H1 (cell line): Measurements from ENCODE around the gene TMEM30A. TPM values are rescaled to one million over a fixed set of nuclear protein-coding genes. Genes with fewer than 3 reads are reported as not detected.

Source experiments
- CTCF ChIA-PET: fragments of 300-600 bp; sonication (Branson Sonifier 250); formaldehyde crosslinking; loops from one replicate; lab custom pipeline; 2021; ENCODE audit not compliant: partially characterized antibody; lab: Charles Lee
- POLR2A ChIA-PET: fragments of 300-600 bp; sonication (Branson Sonifier 250); formaldehyde crosslinking; loops from one replicate; lab custom pipeline; 2021; ENCODE audit warnings: inconsistent platforms; ENCODE audit not compliant: partially characterized antibody; lab: Charles Lee
- DNase-seq, 2 experiments: peaks; one replicate each; pipeline versions ENCODE4 v3.0.0 to v3.0.0-alpha.2; 2010 to 2022; ENCODE audit warnings: low spot score in 2 of 2, low read depth in 1 of 2, mixed read lengths in 1 of 2
- FAIRE-seq: peaks from 2 replicates; lab custom pipeline; 2011; peaks lifted over from hg19 to GRCh38; lab: Jason Lieb, UNC
- H2AFZ ChIP-seq: 2 replicates; pipeline ENCODE4 v1.8.1; 2012; ENCODE audit warnings: low read length, inconsistent platforms
- H2AK5ac ChIP-seq: 2 replicates; pipeline ENCODE4 v1.6.1; 2013; ENCODE audit warnings: low read depth, low read length
- H2BK120ac ChIP-seq: replicated peaks from 2 replicates; pipeline ENCODE3; 2013; ENCODE audit warnings: low read depth, low read length, inconsistent platforms
- H2BK12ac ChIP-seq: 2 replicates; pipeline ENCODE4 v1.6.1; 2013; ENCODE audit warnings: low read depth, low read length
- H2BK15ac ChIP-seq: 2 replicates; pipeline ENCODE4 v1.6.1; 2013; ENCODE audit warnings: low read length
- H2BK20ac ChIP-seq: 2 replicates; pipeline ENCODE4 v1.6.1; 2013; ENCODE audit warnings: low read length
- H2BK5ac ChIP-seq: 2 replicates; pipeline ENCODE4 v1.6.1; 2013; ENCODE audit warnings: low read depth, low read length
- H3K14ac ChIP-seq: 2 replicates; pipeline ENCODE4 v1.6.1; 2013; ENCODE audit warnings: inconsistent platforms; ENCODE audit not compliant: insufficient read length
- H3K18ac ChIP-seq: 2 replicates; pipeline ENCODE4 v1.6.1; 2013; ENCODE audit warnings: low read length; ENCODE audit errors: extremely low read depth
- H3K23ac ChIP-seq: 2 replicates; pipeline ENCODE4 v1.6.1; 2013; ENCODE audit warnings: inconsistent platforms; ENCODE audit not compliant: insufficient read length
- H3K23me2 ChIP-seq: 2 replicates; pipeline ENCODE4 v1.6.1; 2013; ENCODE audit warnings: low read depth, low read length
- H3K27ac ChIP-seq: 2 replicates; pipeline ENCODE4 v1.6.1; 2011; ENCODE audit warnings: low read depth, low read length, inconsistent platforms
- H3K27me3 ChIP-seq, 4 experiments: replicated peaks in 1 of 4; 1 replicate in 1 of 4; 2 replicates in 3 of 4; pipeline versions ENCODE4 v1.6.1 to v1.8.1; 2011 to 2013; ENCODE audit warnings: low read length in 3 of 4, mild to moderate bottlenecking in 3 of 4, inconsistent platforms in 2 of 4, mixed read lengths in 2 of 4, moderate library complexity in 1 of 4; ENCODE audit not compliant: control insufficient read depth in 3 of 4, insufficient read depth in 3 of 4; ENCODE audit errors: extremely low read depth in 1 of 4
- H3K36me3 ChIP-seq, 4 experiments: 2 replicates each; pipeline versions ENCODE4 v1.6.1 to v1.8.1; 2011 to 2013; ENCODE audit warnings: mild to moderate bottlenecking in 4 of 4, low read length in 3 of 4, moderate library complexity in 2 of 4, control low read depth in 1 of 4, inconsistent platforms in 1 of 4; ENCODE audit not compliant: insufficient read depth in 4 of 4, control insufficient read depth in 2 of 4
- H3K4ac ChIP-seq: replicated peaks from 2 replicates; pipeline ENCODE3; 2013; ENCODE audit warnings: low read length, low read depth, mixed read lengths, inconsistent platforms; ENCODE audit not compliant: insufficient read length
- H3K4me1 ChIP-seq, 4 experiments: replicated peaks in 1 of 4; 1 replicate in 1 of 4; 2 replicates in 3 of 4; pipeline versions ENCODE4 v1.6.1 to v1.8.1; 2011 to 2013; ENCODE audit warnings: low read length in 3 of 4, inconsistent platforms in 2 of 4, mixed read lengths in 1 of 4; ENCODE audit not compliant: insufficient read depth in 4 of 4, control insufficient read depth in 3 of 4
- H3K4me2 ChIP-seq, 2 experiments: 2 replicates each; pipeline versions ENCODE4 v1.6.1 to v1.8.1; 2011 to 2013; ENCODE audit warnings: low read depth in 2 of 2, low read length in 2 of 2, control low read depth in 1 of 2, inconsistent platforms in 1 of 2, mild to moderate bottlenecking in 1 of 2; ENCODE audit not compliant: insufficient read depth in 1 of 2
- H3K4me3 ChIP-seq, 4 experiments: fragments of 200-600, 300-600 bp in 1 of 4; sonication (generic), shearing (Covaris generic), sonication (Bioruptor Twin) in 1 of 4; 2 replicates each; pipeline versions ENCODE4 v1.5.1 to v1.8.1; 2011 to 2016; ENCODE audit warnings: low read length in 4 of 4, low read depth in 3 of 4, control low read depth in 2 of 4, inconsistent platforms in 2 of 4, mild to moderate bottlenecking in 2 of 4, mixed read lengths in 1 of 4, moderate library complexity in 1 of 4; ENCODE audit not compliant: insufficient read depth in 2 of 4; ENCODE audit errors: extremely low read depth in 1 of 4
- H3K56ac ChIP-seq: replicated peaks from 2 replicates; pipeline ENCODE3; 2013; ENCODE audit warnings: low read depth, mild to moderate bottlenecking, mixed read lengths, low read length, inconsistent platforms; ENCODE audit not compliant: insufficient read length
- H3K79me1 ChIP-seq: 2 replicates; pipeline ENCODE4 v1.6.1; 2013; ENCODE audit warnings: low read depth, low read length, control low read depth
- H3K79me2 ChIP-seq, 2 experiments: 2 replicates each; pipeline versions ENCODE4 v1.6.1 to v1.8.1; 2012 to 2013; ENCODE audit warnings: low read length in 2 of 2, mild to moderate bottlenecking in 2 of 2, inconsistent platforms in 1 of 2; ENCODE audit not compliant: insufficient read depth in 2 of 2, control insufficient read depth in 1 of 2
- H3K9ac ChIP-seq, 4 experiments: replicated peaks in 1 of 4; 1 replicate in 1 of 4; 2 replicates in 3 of 4; pipeline versions ENCODE4 v1.6.1 to v1.8.1; 2011 to 2013; ENCODE audit warnings: low read depth in 3 of 4, low read length in 3 of 4, control low read depth in 2 of 4, mild to moderate bottlenecking in 2 of 4, moderate library complexity in 2 of 4, inconsistent platforms in 1 of 4; ENCODE audit errors: extremely low read depth in 1 of 4
- H3K9me3 ChIP-seq, 2 experiments: 2 replicates each; pipeline versions ENCODE4 v1.6.1 to v1.8.1; 2012 to 2013; ENCODE audit warnings: mild to moderate bottlenecking in 2 of 2, moderate library complexity in 2 of 2, control low read depth in 1 of 2, inconsistent platforms in 1 of 2, low read depth in 1 of 2, low read length in 1 of 2, mixed read lengths in 1 of 2; ENCODE audit not compliant: insufficient read depth in 2 of 2
- H4K20me1 ChIP-seq, 2 experiments: replicated peaks in 1 of 2; 2 replicates each; pipeline versions ENCODE3 to v1.8.1; 2011 to 2013; ENCODE audit warnings: inconsistent platforms in 2 of 2, low read length in 2 of 2, mild to moderate bottlenecking in 1 of 2; ENCODE audit not compliant: insufficient read depth in 2 of 2, control insufficient read depth in 1 of 2
- H4K5ac ChIP-seq: 2 replicates; pipeline ENCODE4 v1.6.1; 2013; ENCODE audit warnings: low read length, low read depth, mixed read lengths, inconsistent platforms; ENCODE audit not compliant: insufficient read length
- H4K8ac ChIP-seq: 2 replicates; pipeline ENCODE4 v1.8.0; 2013; ENCODE audit warnings: mild to moderate bottlenecking, moderate library complexity, low read length, inconsistent platforms; ENCODE audit not compliant: insufficient read depth; ENCODE audit errors: extremely low read depth
- H4K91ac ChIP-seq: replicated peaks from 2 replicates; pipeline ENCODE3; 2013; ENCODE audit warnings: low read length, mixed read lengths, inconsistent platforms; ENCODE audit not compliant: insufficient read length
- BACH1 ChIP-seq: IDR thresholded peaks from 2 replicates; pipeline ENCODE4 v1.6.1; 2012; ENCODE audit warnings: low read length, improper control_type of control experiment
- CBX8 ChIP-seq: fragments of 300-800, 300-1000 bp; sonication (generic); IDR thresholded peaks from 2 replicates; pipeline ENCODE4 v1.7.1; 2016; ENCODE audit warnings: low read depth, low read length, borderline replicate concordance
- CREB1 ChIP-seq: IDR thresholded peaks from 2 replicates; pipeline ENCODE4 v1.6.1; 2012; ENCODE audit warnings: inconsistent platforms
- CTBP2 ChIP-seq: IDR thresholded peaks from 2 replicates; pipeline ENCODE4 v1.7.0; 2011; ENCODE audit warnings: borderline replicate concordance, mild to moderate bottlenecking, moderate library complexity, mixed read lengths, low read length; ENCODE audit not compliant: insufficient read depth, insufficient read length
- JUN ChIP-seq: IDR thresholded peaks from 2 replicates; pipeline ENCODE4 v1.6.1; 2011; ENCODE audit warnings: low read depth, mild to moderate bottlenecking, improper control_type of control experiment, low read length
- JUND ChIP-seq: IDR thresholded peaks from 2 replicates; pipeline ENCODE4 v1.6.1; 2011; ENCODE audit warnings: mild to moderate bottlenecking, improper control_type of control experiment, low read length
- NRF1 ChIP-seq: IDR thresholded peaks from 2 replicates; pipeline ENCODE4 v1.6.1; 2011; ENCODE audit warnings: mild to moderate bottlenecking, low read depth, low read length, improper control_type of control experiment
- WGBS, 2 experiments: shearing (Covaris generic) in 1 of 2; methylation state at CpG; one replicate each; pipeline versions ENCODE4 v1.1.6 to v1.1.7; 2013 to 2015; ENCODE audit warnings: low lambda C conversion rate in 2 of 2, mixed read lengths in 2 of 2, inconsistent platforms in 1 of 2, low coverage in 1 of 2, missing lambda C conversion rate in 1 of 2; ENCODE audit not compliant: insufficient replicate concordance in 2 of 2, insufficient coverage in 1 of 2, insufficient read length in 1 of 2; ENCODE audit errors: extremely low coverage in 1 of 2, missing lambda C conversion rate in 1 of 2; 5-methylcytosine and 5-hydroxymethylcytosine counted together
- polyA plus RNA-seq, 7 experiments: library from polyadenylated mRNA; depleted of rRNA in 3 of 7; stranded (reverse) in 5 of 7; unstranded in 2 of 7; fragments of >200 nt in 5 of 7; fragments of 200-250 nt in 2 of 7; gene quantifications; 1 replicate in 5 of 7; 2 replicates in 1 of 7; 4 replicates in 1 of 7; pipeline versions ENCODE4 v1.2.1 to v1.2.3, GENCODE V29; 2011 to 2013; ENCODE audit warnings: missing spikeins in 2 of 7, mixed read lengths in 2 of 7
- total RNA-seq: library from RNA; stranded (reverse); fragmentation: NEBNext Ultra II Directional; extraction: Animal tissue kit (Norgen Biotek cat#: 25700); gene quantifications from 2 replicates; pipeline ENCODE4 v1.2.1, GENCODE V29; 2021
- TF ChIP-seq, protein P1 (sequence below), 3 experiments: IDR thresholded peaks; 1 replicate in 2 of 3; 2 replicates in 1 of 3; pipeline versions ENCODE4 v1.5.1 to v1.6.1; 2011; ENCODE audit warnings: low read length in 3 of 3, mild to moderate bottlenecking in 3 of 3, inconsistent platforms in 2 of 3, low read depth in 1 of 3, moderate library complexity in 1 of 3; ENCODE audit not compliant: insufficient read depth in 1 of 3; ENCODE audit errors: control extremely low read depth in 1 of 3

TMEM30A gene
- total and polyA plus RNA-seq, 2 of the 8 experiments (the other 6 are each of a cell fraction or from before 2014, with no cell fraction given) = 10.5 to 71.0 TPM

DNA sequence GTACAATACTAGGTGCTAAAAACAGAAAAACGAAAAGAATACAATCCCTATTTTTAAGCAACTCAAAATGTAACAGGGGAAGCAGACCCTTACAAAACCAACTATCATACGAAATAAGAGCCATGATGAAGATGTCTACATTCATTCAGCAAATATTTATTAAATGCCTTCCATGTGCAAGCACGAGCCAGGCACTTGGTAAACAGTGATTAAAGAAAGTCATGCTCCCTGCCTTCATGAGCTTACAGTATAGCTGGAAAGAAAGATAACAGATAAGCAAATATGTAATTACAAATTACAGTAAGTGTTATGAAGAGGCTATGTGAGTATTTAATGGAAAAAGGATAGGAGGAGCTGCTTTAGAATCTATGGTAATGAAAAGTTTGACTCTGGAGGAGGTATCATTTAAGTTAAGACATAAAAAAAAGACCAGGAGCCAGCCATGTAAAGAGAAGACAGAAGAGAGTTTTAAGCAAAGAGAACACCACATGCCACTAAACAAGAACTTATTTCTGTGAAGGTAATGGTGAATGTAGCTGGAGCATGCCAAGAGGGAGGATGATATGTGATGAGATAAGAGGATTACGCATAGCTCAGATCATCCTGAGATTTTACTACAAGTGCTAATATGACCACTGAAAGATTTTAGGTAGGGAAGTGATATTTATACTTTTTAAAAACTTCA, 21.7 kb downstream of the TMEM30A start:
- Histone ChIP-seq H2AK5ac (no peak overlapping the region), H4K8ac (no peak overlapping the region), H3K9ac (no peak overlapping the region), H3K18ac (no peak overlapping the region), H3K79me1 (no peaks in the 10 kb centered on the region), H4K91ac (no peak overlapping the region), H3K4ac (no peak overlapping the region), H3K4me1 (peaks cover 0 to 3% (median 1%) of the 10 kb centered on the region in 4 experiments; a peak in 2 of 7 replicates), H3K79me2 (peaks cover 0 to 38% of the 10 kb centered on the region in 2 experiments; a peak in 2 of 4 replicates), H3K56ac (no peak overlapping the region), H3K14ac (no peak overlapping the region), H2AFZ (no peak overlapping the region), H3K4me3 (no peak overlapping the region), H3K4me2 (no peak overlapping the region)
- no peak for DNase-seq
- CTCF ChIA-PET = interaction anchor here (0.6 to 2.0 kb wide), 7 partner anchors 13 to 1608 kb away, joined by 3 to 6 read pairs (median 4); no protein-coding TSS in a partner anchor
- TF ChIP-seq NRF1 (no peak), BACH1 (no peak), CBX8 (no peak), CREB1 (no peak), JUN (no peak), JUND (no peak), CTBP2 (no peak)
- TF ChIP-seq, protein P1, sequence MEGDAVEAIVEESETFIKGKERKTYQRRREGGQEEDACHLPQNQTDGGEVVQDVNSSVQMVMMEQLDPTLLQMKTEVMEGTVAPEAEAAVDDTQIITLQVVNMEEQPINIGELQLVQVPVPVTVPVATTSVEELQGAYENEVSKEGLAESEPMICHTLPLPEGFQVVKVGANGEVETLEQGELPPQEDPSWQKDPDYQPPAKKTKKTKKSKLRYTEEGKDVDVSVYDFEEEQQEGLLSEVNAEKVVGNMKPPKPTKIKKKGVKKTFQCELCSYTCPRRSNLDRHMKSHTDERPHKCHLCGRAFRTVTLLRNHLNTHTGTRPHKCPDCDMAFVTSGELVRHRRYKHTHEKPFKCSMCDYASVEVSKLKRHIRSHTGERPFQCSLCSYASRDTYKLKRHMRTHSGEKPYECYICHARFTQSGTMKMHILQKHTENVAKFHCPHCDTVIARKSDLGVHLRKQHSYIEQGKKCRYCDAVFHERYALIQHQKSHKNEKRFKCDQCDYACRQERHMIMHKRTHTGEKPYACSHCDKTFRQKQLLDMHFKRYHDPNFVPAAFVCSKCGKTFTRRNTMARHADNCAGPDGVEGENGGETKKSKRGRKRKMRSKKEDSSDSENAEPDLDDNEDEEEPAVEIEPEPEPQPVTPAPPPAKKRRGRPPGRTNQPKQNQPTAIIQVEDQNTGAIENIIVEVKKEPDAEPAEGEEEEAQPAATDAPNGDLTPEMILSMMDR (IDR thresholded peaks at IDR 0.05; ENCODE audit: control extremely low read depth in 1 of 3, insufficient read depth in 1 of 3, low read depth in 1 of 3, low read length in 3 of 3) = no peak
- TF ChIP-seq, all 59 proteins: peak for 0
- H3K9me3 ChIP-seq = no peaks in the 10 kb centered on the region
- H2BK12ac ChIP-seq = no peak overlapping the region
- FAIRE-seq = no peak
- H3K23ac ChIP-seq = no peak overlapping the region
- H2BK15ac ChIP-seq = no peak overlapping the region
- no peak overlapping the region for H2BK20ac ChIP-seq
- no peaks in the 10 kb centered on the region for H4K20me1 ChIP-seq
- no peak overlapping the region for H2BK5ac ChIP-seq
- peaks cover 2 to 42% (median 9%) of the 10 kb centered on the region in 4 experiments; a peak in 5 of 8 replicates for H3K36me3 ChIP-seq
- no peak overlapping the region for H3K27ac ChIP-seq
- H3K27me3 ChIP-seq = no peaks in the 10 kb centered on the region
- H2BK120ac ChIP-seq = no peak overlapping the region
- POLR2A ChIA-PET = interaction anchor here (0.6 kb wide), 1 partner anchor 1801 kb away, joined by 3 read pairs; the partner anchor contains the start of gene MTO1
- no peaks in the 10 kb centered on the region for H3K23me2 ChIP-seq
- H4K5ac ChIP-seq = no peak overlapping the region
- 86% methylated on average over 4 of the region's 4 CpGs; no CpG with 5 or more reads in 1 of the 2 experiments for WGBS, 2 experiments
